ENCODE data around the gene AVPI1.
"Not testable (repeated sequence)": the region's sequence is repeated elsewhere in the genome, so short reads cannot be mapped to it uniquely, and the experiment has no call there.

AVPI1 gene

GRCh38 chr10:97675222-97675621 lies 11.8 kb downstream of the AVPI1 start:
- H3K27ac Mint-ChIP-seq = no peak overlapping the region
- no peaks in the 10 kb centered on the region for H3K9me3 Mint-ChIP-seq
- H3K27me3 Mint-ChIP-seq = no peaks in the 10 kb centered on the region
- H3K36me3 Mint-ChIP-seq (ENCODE audit: low read depth) = peaks cover 19% of the 10 kb centered on the region
- peaks cover 12% of the 10 kb centered on the region for H3K4me1 Mint-ChIP-seq (ENCODE audit: low read depth)
- H3K4me3 Mint-ChIP-seq = no peak overlapping the region

- no peaks in the 10 kb centered on the region for H3K27me3 Mint-ChIP-seq
- H3K4me3 Mint-ChIP-seq = no peak overlapping the region
- H3K4me1 Mint-ChIP-seq (ENCODE audit: low read depth) = peaks cover 12% of the 10 kb centered on the region
- no peaks in the 10 kb centered on the region for H3K9me3 Mint-ChIP-seq
- H3K27ac Mint-ChIP-seq = no peak overlapping the region
- H3K36me3 Mint-ChIP-seq (ENCODE audit: low read depth) = peaks cover 23% of the 10 kb centered on the region
Measured at GRCh38 chr10:97673736-97674525, 13.1 kb downstream of the AVPI1 start.

GRCh38 chr10:97669571-97669970 lies 17.5 kb downstream of the AVPI1 start:
- peaks cover 47% of the 10 kb centered on the region for H3K36me3 Mint-ChIP-seq (ENCODE audit: low read depth)

DNA sequence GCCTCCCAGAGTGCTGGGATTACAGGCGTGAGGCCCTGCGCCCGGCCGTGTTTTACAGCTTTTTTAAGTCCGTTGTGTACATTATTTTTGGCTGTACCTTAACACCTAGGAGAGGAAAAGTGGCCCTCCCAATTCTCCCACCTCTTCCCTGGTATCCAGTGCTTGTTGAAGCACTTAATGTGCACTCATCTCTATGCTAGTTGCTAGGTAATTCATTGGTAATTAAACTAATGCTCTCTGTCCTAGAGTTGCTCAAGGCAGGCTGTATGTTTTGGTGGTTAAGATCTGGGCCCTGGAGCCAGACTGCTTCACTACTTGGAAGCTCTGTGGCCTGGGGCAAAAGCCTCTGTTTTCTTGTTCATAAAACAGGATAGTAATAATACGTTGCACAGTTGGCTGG lies 19.6 kb downstream of the AVPI1 start:
- Mint-ChIP-seq H3K36me3 (ENCODE audit: low read depth) (peaks cover 52% of the 10 kb centered on the region), H3K27me3 (no peaks in the 10 kb centered on the region), H3K4me1 (ENCODE audit: low read depth) (no peaks in the 10 kb centered on the region), H3K4me3 (no peak overlapping the region), H3K9me3 (no peaks in the 10 kb centered on the region), H3K27ac (no peak overlapping the region)

More at GRCh38 chr10:97669571-97669970, 17.5 kb downstream of the AVPI1 start:
- H3K9me3 Mint-ChIP-seq = no peaks in the 10 kb centered on the region
- no peak overlapping the region for H3K4me3 Mint-ChIP-seq
- H3K27me3 Mint-ChIP-seq = no peaks in the 10 kb centered on the region
- peaks cover 9% of the 10 kb centered on the region for H3K4me1 Mint-ChIP-seq (ENCODE audit: low read depth)
- no peak overlapping the region for H3K27ac Mint-ChIP-seq

- H3K27me3 Mint-ChIP-seq = no peaks in the 10 kb centered on the region
- no peaks in the 10 kb centered on the region for H3K4me1 Mint-ChIP-seq (ENCODE audit: low read depth)
- H3K9me3 Mint-ChIP-seq = no peaks in the 10 kb centered on the region
- peaks cover 53% of the 10 kb centered on the region for H3K36me3 Mint-ChIP-seq (ENCODE audit: low read depth)
- H3K4me3 Mint-ChIP-seq = no peak overlapping the region
- no peak overlapping the region for H3K27ac Mint-ChIP-seq
Measured at GRCh38 chr10:97666992-97667391, 20.0 kb downstream of the AVPI1 start.

DNA sequence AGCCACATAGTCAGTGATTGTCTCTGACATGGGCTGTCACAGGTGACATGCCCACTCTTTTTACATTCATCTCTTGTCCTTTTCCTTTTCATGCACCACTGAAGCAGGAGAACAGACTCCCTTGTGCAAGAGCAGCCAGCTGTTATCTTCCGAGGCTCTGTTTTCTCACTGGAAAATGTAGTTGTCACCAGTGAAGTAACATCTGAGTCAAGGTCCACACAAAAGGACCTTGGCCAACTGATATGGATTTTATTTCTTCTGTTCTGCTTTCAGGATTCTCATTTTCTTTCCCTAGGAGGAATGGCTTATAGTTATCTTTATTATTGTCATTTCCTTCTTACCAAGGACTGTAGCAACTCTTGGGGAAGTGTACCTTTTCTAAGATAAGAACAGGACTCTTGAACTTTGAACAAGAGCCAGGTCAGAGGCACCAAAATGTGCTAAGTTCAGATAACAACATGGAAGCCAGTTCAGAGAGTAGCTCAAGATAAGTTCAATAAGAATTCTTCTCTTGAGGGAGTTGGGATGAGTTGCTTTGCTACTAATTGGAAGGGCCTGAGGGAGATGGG lies 22.7 kb downstream of the AVPI1 start:
- no peak overlapping the region for H3K4me3 Mint-ChIP-seq
- H3K36me3 Mint-ChIP-seq (ENCODE audit: low read depth) = peaks cover 51% of the 10 kb centered on the region
- H3K9me3 Mint-ChIP-seq = no peaks in the 10 kb centered on the region
- H3K4me1 Mint-ChIP-seq (ENCODE audit: low read depth) = no peaks in the 10 kb centered on the region
- H3K27ac Mint-ChIP-seq = no peak overlapping the region
- no peaks in the 10 kb centered on the region for H3K27me3 Mint-ChIP-seq

- Mint-ChIP-seq H3K4me1 (ENCODE audit: low read depth) (no peaks in the 10 kb centered on the region), H3K4me3 (no peak overlapping the region), H3K27me3 (no peaks in the 10 kb centered on the region), H3K9me3 (no peaks in the 10 kb centered on the region), H3K27ac (no peak overlapping the region), H3K36me3 (ENCODE audit: low read depth) (peaks cover 51% of the 10 kb centered on the region)
Measured at GRCh38 chr10:97659589-97659988, 27.5 kb downstream of the AVPI1 start.

- Mint-ChIP-seq H3K27ac (no peak overlapping the region), H3K36me3 (ENCODE audit: low read depth) (peaks cover 46% of the 10 kb centered on the region), H3K4me3 (no peak overlapping the region), H3K27me3 (no peaks in the 10 kb centered on the region), H3K4me1 (ENCODE audit: low read depth) (no peaks in the 10 kb centered on the region), H3K9me3 (no peaks in the 10 kb centered on the region)
Measured at GRCh38 chr10:97656777-97657176, 30.3 kb downstream of the AVPI1 start.

GRCh38 chr10:97651773-97652172 lies 35.3 kb downstream of the AVPI1 start:
- Mint-ChIP-seq H3K4me1 (ENCODE audit: low read depth) (peaks cover 17% of the 10 kb centered on the region), H3K9me3 (no peaks in the 10 kb centered on the region), H3K27ac (no peak overlapping the region), H3K4me3 (no peak overlapping the region), H3K36me3 (ENCODE audit: low read depth) (peaks cover 36% of the 10 kb centered on the region), H3K27me3 (no peaks in the 10 kb centered on the region)

GRCh38 chr10:97650726-97651125 lies 36.3 kb downstream of the AVPI1 start:
- H3K27me3 Mint-ChIP-seq = no peaks in the 10 kb centered on the region
- H3K9me3 Mint-ChIP-seq = no peaks in the 10 kb centered on the region
- H3K36me3 Mint-ChIP-seq (ENCODE audit: low read depth) = peaks cover 29% of the 10 kb centered on the region
- H3K4me3 Mint-ChIP-seq = no peak overlapping the region
- peaks cover 17% of the 10 kb centered on the region for H3K4me1 Mint-ChIP-seq (ENCODE audit: low read depth)
- no peak overlapping the region for H3K27ac Mint-ChIP-seq

GRCh38 chr10:97649405-97649750 lies 37.7 kb downstream of the AVPI1 start:
- H3K36me3 Mint-ChIP-seq (ENCODE audit: low read depth) = peaks cover 36% of the 10 kb centered on the region
- peaks cover 17% of the 10 kb centered on the region for H3K4me1 Mint-ChIP-seq (ENCODE audit: low read depth)
- not testable (repeated sequence) for H3K27me3 Mint-ChIP-seq, H3K9me3 Mint-ChIP-seq
- peak overlapping the region; percentile 15 for H3K27ac Mint-ChIP-seq
- H3K4me3 Mint-ChIP-seq = peak overlapping the region; percentile 28

DNA sequence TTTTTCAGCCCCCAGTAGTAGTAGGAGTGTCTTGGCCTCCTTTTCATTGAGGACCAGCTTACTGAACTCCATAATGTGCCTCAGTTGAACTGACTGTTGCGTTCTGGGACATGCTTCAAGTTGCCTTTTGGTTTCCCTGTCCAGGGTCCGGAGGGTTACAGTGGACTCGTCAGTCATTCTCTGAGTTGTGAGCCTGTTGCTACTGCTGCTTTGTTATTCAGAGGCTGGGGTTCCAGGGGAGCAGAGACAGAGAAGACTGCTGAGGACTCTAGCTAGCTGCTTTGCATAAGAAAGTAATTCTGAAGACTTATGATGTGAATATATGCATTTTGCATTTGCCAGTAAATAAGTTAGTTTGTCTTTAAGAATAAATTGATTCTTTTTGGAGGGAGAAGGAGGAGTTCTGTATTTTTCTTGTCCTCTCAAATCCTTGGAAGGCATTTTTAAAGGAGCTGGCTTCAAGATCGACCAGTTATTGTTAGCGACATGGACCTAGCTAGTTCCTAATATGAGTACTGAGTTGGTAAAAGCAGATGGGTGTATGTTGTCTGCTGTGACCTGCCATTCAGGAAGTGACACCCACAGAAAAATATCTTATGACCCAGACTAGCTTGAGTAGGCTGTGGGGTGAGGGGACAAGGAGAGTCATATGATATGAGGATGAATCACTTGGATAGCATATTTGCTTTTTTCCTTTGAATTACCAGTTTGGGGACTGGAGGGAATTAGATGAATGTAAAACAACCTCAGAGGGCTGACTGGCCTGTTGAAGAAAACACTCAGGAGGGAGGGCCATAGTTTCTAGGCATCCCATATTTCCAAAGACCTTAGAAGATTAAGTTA lies 38.3 kb downstream of the AVPI1 start:
- Mint-ChIP-seq H3K4me1 (ENCODE audit: low read depth) (peaks cover 17% of the 10 kb centered on the region), H3K4me3 (peak overlapping the region; percentile 28), H3K36me3 (ENCODE audit: low read depth) (peaks cover 35% of the 10 kb centered on the region), H3K9me3 (no peaks in the 10 kb centered on the region), H3K27ac (peak overlapping the region; percentile 15), H3K27me3 (no peaks in the 10 kb centered on the region)

- peaks cover 30% of the 10 kb centered on the region for H3K36me3 Mint-ChIP-seq (ENCODE audit: low read depth)
- no peak overlapping the region for H3K27ac Mint-ChIP-seq
- H3K9me3 Mint-ChIP-seq = no peaks in the 10 kb centered on the region
- H3K4me3 Mint-ChIP-seq = no peak overlapping the region
- H3K4me1 Mint-ChIP-seq (ENCODE audit: low read depth) = peaks cover 21% of the 10 kb centered on the region
- no peaks in the 10 kb centered on the region for H3K27me3 Mint-ChIP-seq
Measured at GRCh38 chr10:97647556-97647955, 39.5 kb downstream of the AVPI1 start.

DNA sequence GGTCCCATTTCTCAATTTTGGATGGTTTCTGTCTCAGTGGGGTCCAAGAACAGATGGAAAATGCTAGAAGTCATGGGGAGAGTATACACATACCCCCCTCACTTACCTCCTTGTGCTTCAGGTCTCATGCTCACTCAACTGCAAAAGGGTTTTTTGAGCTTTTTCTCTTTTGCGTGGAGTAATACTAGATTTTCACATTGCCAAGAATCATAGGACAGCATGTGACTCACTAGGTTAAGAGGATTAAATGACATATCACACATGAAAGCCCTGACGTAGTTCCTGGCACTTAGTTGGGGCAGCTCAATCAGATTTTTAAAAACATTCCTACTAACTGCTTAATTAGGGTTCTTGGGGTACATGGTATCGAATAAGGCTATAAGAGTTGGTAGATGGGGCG lies 42.1 kb downstream of the AVPI1 start:
- H3K27ac Mint-ChIP-seq = no peak overlapping the region
- peaks cover 37% of the 10 kb centered on the region for H3K4me1 Mint-ChIP-seq (ENCODE audit: low read depth)

GRCh38 chr10:97643441-97643985 lies 43.5 kb downstream of the AVPI1 start:
- no peak overlapping the region for H3K4me3 Mint-ChIP-seq
- H3K36me3 Mint-ChIP-seq (ENCODE audit: low read depth) = peaks cover 30% of the 10 kb centered on the region
- no peak overlapping the region for H3K27ac Mint-ChIP-seq
- no peaks in the 10 kb centered on the region for H3K27me3 Mint-ChIP-seq
- H3K4me1 Mint-ChIP-seq (ENCODE audit: low read depth) = peaks cover 30% of the 10 kb centered on the region
- H3K9me3 Mint-ChIP-seq = no peaks in the 10 kb centered on the region

More for the DNA sequence above, 42.1 kb downstream of the AVPI1 start:
- Mint-ChIP-seq H3K4me3 (no peak overlapping the region), H3K9me3 (no peaks in the 10 kb centered on the region), H3K36me3 (ENCODE audit: low read depth) (peaks cover 30% of the 10 kb centered on the region), H3K27me3 (no peaks in the 10 kb centered on the region)

All from stimulated activated naive CD8-positive, alpha-beta T cell treated with anti-CD3 and anti-CD28 coated beads, Interleukin-15, Interleukin-2, amounts not matched to agents 100 ng/mL and 50 ng/mL, for 24 hours (primary cell).